Peyer's patch (tissue), 4 donors: ENCODE data around the gene MRC2. TPM values are rescaled to one million over a fixed set of nuclear protein-coding genes. Genes with fewer than 3 reads are reported as not detected.

Source experiments
- DNase-seq, 3 donors: peaks; one replicate each; pipeline ENCODE4 v3.0.0-alpha.2; 2017 to 2019
- H3K27ac ChIP-seq, 4 donors: fragments of 200-600 bp; sonication (generic); one replicate each; pipeline ENCODE4 v1.5.1; 2016 to 2019
- H3K27me3 ChIP-seq, 2 donors: fragments of 200-600 bp; sonication (generic); one replicate each; pipeline ENCODE4 v1.5.1; 2019
- H3K36me3 ChIP-seq, 3 donors: fragments of 200-600 bp; sonication (generic); one replicate each; pipeline ENCODE4 v1.5.1; 2016 to 2019
- H3K4me1 ChIP-seq, 4 donors: fragments of 200-600 bp; sonication (generic); one replicate each; pipeline ENCODE4 v1.5.1; 2016 to 2019
- H3K4me3 ChIP-seq, 4 donors: fragments of 200-600 bp; sonication (generic); 1 replicate in 3 of 4; 2 replicates in 1 of 4; pipeline ENCODE4 v1.5.1; 2016 to 2019; ENCODE audit warnings: mild to moderate bottlenecking in 1 of 4
- H3K9me3 ChIP-seq, 4 donors: fragments of 200-600 bp; sonication (generic); one replicate each; pipeline ENCODE4 v1.5.1; 2016 to 2019; ENCODE audit warnings: mild to moderate bottlenecking in 1 of 4
- CTCF ChIP-seq, 6 experiments: fragments of 450-650 bp in 4 of 6; fragments of 200-600 bp in 2 of 6; sonication (generic) in 1 of 6; IDR thresholded peaks; one replicate each; pipeline ENCODE4 v1.5.1; 2017 to 2019; ENCODE audit warnings: antibody characterized with exemption in 6 of 6, mild to moderate bottlenecking in 3 of 6, moderate library complexity in 1 of 6
- POLR2A ChIP-seq, 2 donors: fragments of 450-650 bp; IDR thresholded peaks; one replicate each; pipeline ENCODE4 v1.5.1; 2017; ENCODE audit warnings: antibody characterized with exemption in 2 of 2, mild to moderate bottlenecking in 2 of 2, moderate library complexity in 2 of 2
- total RNA-seq, 4 donors: library from RNA; depleted of rRNA; stranded (reverse); fragments of >200 nt; gene quantifications; one replicate each; pipeline ENCODE4 v1.1.0, GENCODE V29; 2016

MRC2 gene
- total RNA-seq, 4 donors from 2014 or later = 9.0 to 33.8 (median 14.6) TPM

- peak overlapping the region; percentile 38 to 68 (median 51) for H3K4me3 ChIP-seq
These were observed 599 bp downstream of the MRC2 start for GRCh38 chr17:62627904-62628633.

GRCh38 chr17:62628831-62629555, 1.5 kb downstream of the MRC2 start:
- H3K27ac ChIP-seq = peak overlapping the region in 3 of 4 donors; percentile 68 to 91 (median 78)
- no peaks in the 10 kb centered on the region for H3K36me3 ChIP-seq

More at GRCh38 chr17:62627904-62628633, 599 bp downstream of the MRC2 start:
- no peaks in the 10 kb centered on the region for H3K36me3 ChIP-seq
- peaks cover 0 to 4% of the 10 kb centered on the region in 2 donors for H3K27me3 ChIP-seq
- peaks cover 0 to 17% (median 0%) of the 10 kb centered on the region in 4 donors for H3K4me1 ChIP-seq
- DNase-seq = no peak
- peak overlapping the region; percentile 68 to 91 (median 73) for H3K27ac ChIP-seq
- TF ChIP-seq POLR2A (IDR thresholded peaks at IDR 0.05) (no peak), CTCF (IDR thresholded peaks at IDR 0.05) (no peak)
- no peaks in the 10 kb centered on the region for H3K9me3 ChIP-seq

GRCh38 chr17:62629556-62630364, 2.3 kb downstream of the MRC2 start:
- TF ChIP-seq CTCF (IDR thresholded peaks at IDR 0.05) (no peak), POLR2A (IDR thresholded peaks at IDR 0.05) (no peak)
- no peak overlapping the region for H3K27ac ChIP-seq
- H3K27me3 ChIP-seq = peaks cover 0 to 4% of the 10 kb centered on the region in 2 donors
- no peaks in the 10 kb centered on the region for H3K36me3 ChIP-seq
- peaks cover 0 to 17% (median 0%) of the 10 kb centered on the region in 4 donors for H3K4me1 ChIP-seq
- no peaks in the 10 kb centered on the region for H3K9me3 ChIP-seq
- peak overlapping the region in 1 of 4 donors; percentile 68 for H3K4me3 ChIP-seq
- DNase-seq = no peak

More at GRCh38 chr17:62628831-62629555, 1.5 kb downstream of the MRC2 start:
- peaks cover 0 to 4% of the 10 kb centered on the region in 2 donors for H3K27me3 ChIP-seq
- peak overlapping the region in 3 of 4 donors; percentile 16 to 68 (median 38) for H3K4me3 ChIP-seq
- no peak for DNase-seq
- H3K9me3 ChIP-seq = no peaks in the 10 kb centered on the region
- TF ChIP-seq CTCF (IDR thresholded peaks at IDR 0.05) (no peak), POLR2A (IDR thresholded peaks at IDR 0.05) (no peak)
- H3K4me1 ChIP-seq = peaks cover 0 to 17% (median 0%) of the 10 kb centered on the region in 4 donors

GRCh38 chr17:62630365-62631085, 3.1 kb downstream of the MRC2 start:
- DNase-seq = no peak
- Histone ChIP-seq H3K4me1 (peaks cover 0 to 17% (median 0%) of the 10 kb centered on the region in 4 donors), H3K4me3 (no peak overlapping the region), H3K27me3 (peaks cover 0 to 4% of the 10 kb centered on the region in 2 donors), H3K36me3 (no peaks in the 10 kb centered on the region), H3K27ac (no peak overlapping the region), H3K9me3 (no peaks in the 10 kb centered on the region)
- TF ChIP-seq CTCF (IDR thresholded peaks at IDR 0.05) = no peak
- TF ChIP-seq POLR2A (IDR thresholded peaks at IDR 0.05) = no peak
